Activated CD8-positive, alpha-beta memory T cell treated with anti-CD3 and anti-CD28 coated beads for 24 hours (primary cell): ENCODE measurements around the gene PSMD1.

Experiments used
- DNase-seq: peaks from one replicate; pipeline ENCODE4 v3.0.0-alpha.2; 2020

The PSMD1 gene

GRCh38 chr2:231036131-231036530 is 20.5 kb upstream of the PSMD1 start:
- DNase-seq = no peak

DNA sequence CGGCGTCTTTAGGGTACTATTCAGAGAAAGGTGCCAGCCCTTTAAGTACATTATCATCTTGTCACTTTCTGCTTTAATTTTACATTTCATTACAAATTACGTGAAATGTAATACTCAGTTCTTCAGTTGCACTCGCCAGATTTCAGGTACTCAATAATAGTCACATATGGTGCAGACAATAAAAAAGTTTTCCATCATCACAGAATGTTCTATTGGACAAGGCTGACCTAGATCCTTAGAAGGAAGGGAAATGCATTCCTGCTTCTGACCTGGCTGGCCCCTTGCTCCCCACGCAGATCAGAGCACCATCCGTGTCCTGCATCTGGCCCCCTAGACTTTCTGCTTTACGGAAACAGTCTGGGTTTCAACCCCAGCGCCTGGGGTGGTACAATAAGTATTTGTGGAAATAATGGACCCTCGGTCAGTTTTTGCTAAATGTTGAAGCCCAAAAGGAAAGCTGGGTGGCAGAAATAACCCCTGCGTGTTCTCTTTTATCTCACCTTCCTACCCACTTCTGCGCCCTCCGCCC is 20.0 kb upstream of the PSMD1 start:
- DNase-seq = no peak

- no peak for DNase-seq
These were observed 19.4 kb upstream of the PSMD1 start, which contains the start of gene C2orf72 for GRCh38 chr2:231037202-231037730. Gene C2orf72 (plus strand): TSS chr2:231037523. CDS start chr2:231037566, 43 bp downstream.

DNA sequence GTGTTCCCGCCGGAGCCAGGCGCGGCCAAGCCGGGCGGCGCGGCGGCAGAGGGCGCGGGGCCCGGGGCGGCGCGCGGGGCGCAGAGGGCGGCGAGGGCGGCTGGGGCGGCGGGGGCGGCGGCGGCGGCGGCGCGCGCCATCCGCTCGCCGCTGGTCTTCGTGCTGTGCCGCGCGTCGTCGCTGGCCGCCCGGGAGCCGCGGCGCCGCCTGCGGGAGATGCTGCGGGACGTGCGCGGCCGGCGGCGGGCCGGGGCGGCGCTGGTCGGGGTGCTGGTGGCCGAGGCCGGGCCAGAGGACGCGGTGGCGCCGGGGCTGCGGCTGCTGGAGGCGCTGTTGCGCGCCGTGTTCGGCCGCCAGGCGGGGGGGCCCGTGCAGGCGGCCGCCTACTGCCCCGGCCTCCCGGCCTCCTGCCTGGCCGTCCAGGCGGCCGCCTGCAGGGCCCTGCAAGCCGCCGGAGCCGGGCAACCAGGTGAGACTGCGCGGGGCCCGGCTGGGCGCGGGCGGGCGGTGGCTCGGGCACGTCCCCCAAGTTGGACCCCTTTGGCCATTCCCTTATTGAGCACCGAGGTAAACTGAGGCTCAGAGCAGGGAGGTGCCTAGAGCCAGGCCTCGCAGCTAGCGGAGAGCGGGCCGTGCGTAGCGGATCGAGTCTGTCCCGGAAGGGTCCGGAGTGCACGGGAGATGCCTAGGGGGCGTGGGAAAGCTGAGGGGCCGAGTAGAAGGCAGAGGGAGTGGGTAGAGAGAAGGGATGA is 18.8 kb upstream of the PSMD1 start:
- no peak for DNase-seq

DNA sequence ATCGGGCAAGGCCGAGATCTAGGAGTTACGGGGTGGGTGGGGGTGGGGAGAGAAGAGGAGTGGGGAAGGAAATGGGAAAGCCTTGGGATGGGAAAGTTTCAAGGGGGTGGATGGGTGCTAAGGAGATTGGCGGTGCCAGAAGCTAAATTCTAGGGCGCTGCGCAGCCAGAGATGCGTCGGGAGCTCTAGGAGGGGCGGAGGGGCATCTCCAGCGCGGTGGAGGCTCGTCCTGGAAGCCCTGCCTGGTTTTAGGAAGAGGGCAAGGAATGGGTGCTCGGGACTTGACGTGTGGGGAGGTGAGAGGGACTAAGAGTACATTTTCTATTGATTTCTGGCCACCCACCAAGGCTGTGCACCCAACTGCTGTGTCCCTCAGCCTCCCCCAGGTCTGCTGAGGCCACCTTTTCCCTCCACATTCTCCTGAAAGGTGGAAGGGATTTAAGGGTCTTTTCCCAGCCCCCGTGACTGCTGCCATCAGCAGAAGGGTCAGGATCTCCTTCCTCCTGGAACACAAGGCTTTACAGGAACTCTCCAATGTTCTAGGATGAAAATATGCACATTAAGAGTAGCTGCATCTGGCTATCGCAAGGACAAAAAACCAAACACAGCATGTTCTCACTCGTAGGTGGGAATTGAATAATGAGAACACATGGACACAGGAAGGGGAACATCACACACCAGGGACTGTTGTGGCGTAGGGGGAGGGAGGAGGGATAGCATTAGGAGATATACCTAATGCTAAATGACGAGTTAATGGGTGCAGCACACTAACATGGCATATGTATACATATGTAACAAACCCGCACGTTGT is 18.0 kb upstream of the PSMD1 start:
- DNase-seq = no peak

DNA sequence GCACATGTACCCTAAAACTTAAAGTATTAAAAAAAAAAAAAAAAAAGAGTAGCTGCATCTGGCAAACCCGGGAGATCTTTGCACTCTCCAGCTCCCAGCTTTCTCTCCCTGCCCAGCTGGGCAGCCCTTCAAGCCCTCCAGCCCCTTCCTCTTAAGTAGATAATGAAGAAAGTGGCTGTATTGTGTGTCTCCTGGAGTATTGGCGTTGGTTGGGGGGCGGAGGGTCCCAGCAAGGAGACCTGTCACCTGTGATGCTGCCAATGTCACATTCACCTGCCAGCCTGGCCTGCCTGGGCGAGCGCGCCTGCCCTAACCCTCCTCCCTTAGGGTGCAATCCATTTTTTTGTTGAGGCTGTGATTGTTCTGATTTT is 17.4 kb upstream of the PSMD1 start:
- DNase-seq = no peak

DNA sequence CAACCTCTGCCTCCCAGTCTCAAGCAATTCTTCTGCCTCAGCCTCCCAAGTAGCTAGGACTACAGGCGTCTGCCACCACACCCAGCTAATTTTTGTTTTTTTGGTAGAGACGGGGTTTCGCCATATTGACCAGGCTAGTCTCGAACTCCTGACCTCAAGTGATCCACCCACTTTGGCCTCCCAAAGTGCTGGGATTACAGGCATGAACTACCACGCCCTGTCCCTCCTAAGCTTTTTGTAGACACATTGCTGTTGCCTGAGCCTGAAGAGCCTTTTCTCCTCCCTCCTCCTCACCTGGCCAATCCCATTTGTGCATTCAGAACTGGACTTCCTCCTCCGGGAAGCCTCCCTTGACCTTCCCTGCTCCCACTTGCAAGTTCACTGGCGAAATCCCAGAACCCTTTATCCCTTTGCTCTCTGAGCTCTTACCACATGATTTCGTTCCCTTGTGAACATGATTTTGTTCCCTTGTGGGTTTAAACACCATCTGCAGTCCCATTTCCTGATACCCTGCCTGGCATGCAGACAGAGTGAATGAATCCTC is 16.8 kb upstream of the PSMD1 start:
- no peak for DNase-seq

GRCh38 chr2:231041061-231041689 is 15.5 kb upstream of the PSMD1 start:
- no peak for DNase-seq

GRCh38 chr2:231043796-231044195 is 12.9 kb upstream of the PSMD1 start:
- no peak for DNase-seq

DNA sequence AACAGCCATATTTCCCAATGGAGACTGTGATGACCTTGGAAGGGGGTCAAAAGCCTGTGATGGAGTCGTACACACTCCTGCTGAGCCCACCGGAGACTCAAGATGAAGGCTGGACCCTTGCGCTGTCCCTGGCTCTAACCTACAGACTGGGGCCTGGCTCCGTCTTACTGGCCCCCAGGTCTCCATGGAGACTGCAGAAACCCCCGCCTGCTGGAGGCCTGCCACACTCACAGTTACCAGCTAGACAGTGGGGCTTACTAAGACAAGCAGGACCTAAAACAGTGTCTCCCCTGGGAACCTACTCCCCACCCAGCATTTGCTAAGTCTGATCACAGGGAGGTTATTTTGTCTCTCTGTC is 9.8 kb upstream of the PSMD1 start:
- DNase-seq = no peak

- DNase-seq = no peak
These were observed 9.3 kb upstream of the PSMD1 start for GRCh38 chr2:231047274-231047922.

DNA sequence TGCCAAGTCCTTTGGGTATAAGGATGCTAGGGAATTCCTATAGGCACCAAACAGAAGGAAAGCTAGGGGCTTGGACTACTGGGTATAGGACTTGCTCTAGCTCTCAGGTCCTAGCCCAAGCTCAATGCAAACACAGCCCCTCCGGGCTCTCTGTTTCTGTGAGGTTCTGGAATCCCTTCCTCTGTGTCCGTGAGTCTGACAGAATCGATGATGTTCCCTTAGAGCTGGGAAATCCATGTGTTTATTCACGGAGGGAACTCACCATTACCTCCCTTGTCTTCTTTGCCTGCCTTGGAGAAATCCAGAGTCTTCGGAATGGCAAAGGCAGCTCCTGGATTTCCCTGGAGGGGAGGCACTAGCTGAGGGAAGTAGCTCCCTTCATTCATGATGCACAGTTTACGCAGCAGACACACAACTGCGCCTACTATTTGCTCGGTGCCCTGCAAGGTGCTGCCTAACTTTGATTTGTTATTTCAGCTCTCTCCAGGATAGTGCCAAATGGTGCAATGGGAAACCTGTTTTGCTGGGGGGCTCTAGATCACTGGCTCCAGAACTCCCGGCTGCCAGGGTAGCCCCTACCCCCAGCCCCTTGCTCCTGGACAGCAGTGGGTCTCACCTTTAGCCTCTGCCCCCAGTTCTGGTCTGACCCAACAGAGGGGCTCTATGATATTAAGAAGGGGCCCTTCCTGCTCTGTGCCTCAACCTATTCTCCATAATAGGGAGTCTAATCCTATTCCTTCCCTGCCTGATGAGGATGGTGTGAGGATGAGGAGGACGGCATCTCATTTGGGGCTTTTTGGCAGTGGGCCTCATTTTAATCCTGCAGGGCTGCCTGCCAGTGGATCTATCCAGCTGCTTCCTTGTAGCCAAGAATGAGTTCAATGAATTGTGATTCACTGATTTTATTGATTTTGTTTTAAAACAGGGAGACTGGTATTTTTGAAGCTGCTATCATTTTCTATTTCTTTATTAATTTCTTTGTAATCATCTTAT is 8.4 kb upstream of the PSMD1 start:
- DNase-seq = no peak

DNA sequence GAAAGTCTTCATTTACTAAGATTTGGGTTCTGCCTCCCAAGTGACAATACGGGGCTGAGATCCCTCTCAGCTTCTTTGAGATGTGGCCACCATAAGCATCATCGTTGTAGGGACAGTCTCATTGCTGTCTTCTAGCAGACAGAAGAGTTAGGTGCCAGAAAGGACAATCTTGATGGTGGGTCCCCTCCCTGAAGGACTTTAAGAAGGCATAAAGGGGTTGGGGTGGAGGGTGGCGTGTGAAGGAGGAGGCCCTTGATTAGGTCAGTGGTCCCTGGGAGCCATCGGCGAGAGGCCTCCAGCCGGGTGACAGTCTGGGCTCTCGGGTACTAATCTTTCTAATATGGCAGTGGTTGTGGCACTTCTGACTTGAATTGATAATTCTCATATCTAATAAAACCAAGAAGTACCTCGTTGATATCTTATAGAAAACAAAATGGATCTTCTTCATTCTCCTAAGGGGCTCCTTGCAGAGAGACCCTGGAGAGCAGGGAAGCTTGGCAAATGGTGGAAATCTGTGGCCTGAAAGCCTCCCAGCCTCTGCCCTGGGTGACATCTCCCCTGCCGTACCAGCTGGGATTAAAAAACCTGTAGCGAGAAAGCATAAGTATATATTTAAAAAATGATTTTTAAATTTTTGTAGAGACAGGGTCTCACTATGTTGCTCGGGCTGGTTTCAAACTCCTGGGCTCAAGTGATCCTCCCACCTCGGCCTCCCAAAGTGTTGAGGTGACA is 7.2 kb upstream of the PSMD1 start:
- no peak for DNase-seq

DNA sequence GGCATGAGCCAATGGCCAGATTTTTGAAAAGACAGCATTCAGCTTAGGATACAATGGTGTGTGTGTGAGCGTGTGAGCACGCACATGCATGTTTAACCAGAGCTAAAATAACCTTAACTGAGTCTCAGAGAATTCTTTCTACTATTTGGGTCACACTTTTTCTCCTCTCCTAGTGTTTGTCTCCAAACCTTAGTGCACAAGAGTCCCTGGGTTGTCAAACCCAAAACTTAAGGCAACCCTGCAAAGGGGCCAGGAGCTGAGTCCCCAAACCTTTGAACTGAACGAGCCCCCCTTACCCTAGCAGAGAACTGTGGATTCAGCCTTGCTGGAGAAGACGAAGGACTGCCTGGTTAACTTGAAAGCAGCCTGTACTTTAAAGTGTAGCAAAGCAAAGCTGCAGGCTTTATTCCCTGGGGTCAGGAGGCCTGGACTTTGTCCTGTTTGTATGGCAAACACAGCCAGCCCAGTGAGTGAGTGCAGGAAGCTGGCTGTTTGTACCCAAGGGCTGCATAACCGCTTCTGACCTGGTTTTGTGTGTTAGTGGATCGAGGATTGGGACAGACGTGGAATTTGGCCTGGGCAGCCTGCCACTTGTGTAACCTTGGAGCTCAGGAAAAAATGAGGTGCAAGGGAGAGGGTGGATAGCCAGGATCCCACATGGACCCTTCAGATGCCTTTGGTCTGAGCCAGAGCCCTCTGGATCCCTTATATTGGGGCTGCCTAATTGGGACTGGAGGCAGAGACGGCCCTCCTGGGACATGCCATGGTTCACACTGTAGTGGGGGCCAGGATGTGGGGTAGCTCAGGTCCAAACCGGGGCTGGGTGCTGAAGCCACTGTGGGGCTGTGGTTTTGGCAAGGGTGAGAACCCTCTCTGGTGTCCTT is 6.4 kb upstream of the PSMD1 start:
- DNase-seq = no peak

GRCh38 chr2:231051116-231051515 is 5.6 kb upstream of the PSMD1 start:
- no peak for DNase-seq

DNA sequence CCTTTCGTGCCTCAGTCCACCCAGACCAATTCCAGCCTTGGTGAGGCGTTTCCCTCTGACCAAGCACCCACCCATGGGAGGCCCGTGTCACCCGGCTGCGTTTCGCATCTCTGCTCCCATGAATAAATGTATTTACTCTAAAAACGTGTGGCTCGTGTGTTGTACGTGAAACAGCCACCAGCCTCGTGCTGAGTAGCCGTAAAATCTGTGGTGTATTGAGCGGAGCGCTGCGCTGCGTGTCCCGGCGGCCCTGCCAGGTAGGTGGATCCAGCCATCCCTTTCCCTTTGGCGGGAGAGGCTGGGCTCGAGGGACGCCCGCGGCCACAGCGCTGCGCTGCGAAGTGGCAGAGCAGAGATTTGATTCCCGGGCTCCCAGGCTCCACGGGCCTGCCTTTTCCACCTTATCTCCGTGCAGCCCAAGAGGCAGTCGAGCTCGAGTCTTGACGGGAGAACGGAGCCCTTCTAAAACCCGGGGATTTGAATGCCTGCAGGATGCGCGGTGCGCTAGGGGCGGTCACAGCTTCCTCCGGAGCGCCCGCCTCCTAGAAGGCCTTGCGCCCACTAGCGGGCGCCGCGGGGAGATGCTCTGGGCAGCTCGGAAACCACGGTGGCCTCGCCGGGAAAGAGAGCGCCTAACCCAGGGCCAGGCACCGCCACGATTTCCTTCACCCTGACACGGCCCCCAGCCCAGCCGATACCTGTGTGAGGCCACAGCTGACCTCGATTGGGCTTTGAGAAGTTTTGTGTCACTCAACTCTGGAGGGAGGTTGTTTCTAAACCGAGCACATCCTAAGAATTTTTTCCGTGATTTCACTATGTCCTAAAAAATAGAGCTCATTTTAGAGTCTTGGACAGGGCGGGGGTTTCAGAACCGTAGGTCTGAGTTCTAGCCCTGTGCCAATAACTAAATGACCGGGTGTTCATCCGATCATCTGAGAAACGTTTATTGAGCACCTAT is 3.9 kb upstream of the PSMD1 start:
- peak; percentile 90 for DNase-seq

GRCh38 chr2:231053846-231054245 is 2.8 kb upstream of the PSMD1 start:
- DNase-seq = no peak

DNA sequence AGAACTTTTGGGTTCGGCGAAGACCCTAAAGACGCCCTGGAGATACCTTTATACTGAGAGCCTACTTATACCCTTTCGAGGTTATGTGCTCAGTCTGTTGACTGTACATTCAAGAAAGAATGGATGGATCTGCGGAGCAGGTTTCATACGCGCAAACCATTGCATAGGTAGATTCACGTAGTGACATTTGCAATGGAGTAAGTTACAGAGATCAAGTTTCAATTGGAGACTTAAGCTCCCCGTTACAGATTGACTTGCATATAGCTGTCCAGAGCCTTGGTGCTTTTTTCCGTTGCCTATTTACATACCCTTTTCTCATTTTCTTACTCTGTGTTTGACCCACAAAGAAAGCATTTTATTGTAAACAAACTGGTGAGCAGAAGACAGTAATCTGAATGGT is 923 bp downstream of the PSMD1 start:
- no peak for DNase-seq
